ENCODE results near the gene ADAMTSL2.

ADAMTSL2 gene

DNA sequence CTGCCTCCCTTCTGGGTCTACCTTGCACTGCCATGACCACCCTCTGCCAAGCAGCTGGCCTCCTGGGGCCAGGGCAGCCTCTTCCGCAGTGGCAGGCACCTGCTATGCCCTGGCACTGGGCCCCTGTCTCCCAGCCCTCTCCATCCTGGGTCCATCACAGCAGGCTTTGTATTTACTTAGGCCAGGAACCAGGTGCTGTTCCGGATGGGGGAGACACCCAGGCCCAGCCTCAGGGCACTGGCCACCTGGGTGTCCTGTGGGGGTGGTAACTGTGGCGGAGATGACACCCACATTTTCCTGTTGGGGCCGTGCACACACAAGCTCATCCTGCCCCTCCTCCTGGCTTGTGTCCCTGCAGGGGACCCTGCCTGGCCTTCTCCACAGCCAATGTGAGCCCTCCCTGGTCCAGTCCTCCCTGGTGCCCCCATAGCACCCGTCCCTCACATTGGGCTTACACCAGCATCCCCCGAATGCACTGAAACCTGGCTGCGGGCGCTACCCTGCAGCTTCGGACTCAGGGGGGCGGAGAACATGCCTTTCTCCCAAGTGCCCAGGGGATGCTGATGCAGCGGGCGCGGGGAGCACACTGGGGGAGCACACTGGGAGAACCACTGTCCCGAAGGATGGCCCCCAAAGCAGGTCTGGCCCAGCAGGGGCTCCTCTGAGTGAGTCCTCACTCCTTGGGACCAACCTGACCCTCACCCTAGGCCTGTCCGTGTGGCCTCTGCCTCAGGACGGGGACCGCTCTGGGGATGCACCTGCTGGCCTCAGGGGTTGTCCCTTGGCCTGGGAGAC lies 56.8 kb downstream of the ADAMTSL2 start:
- no peak for FAIRE-seq

DNA sequence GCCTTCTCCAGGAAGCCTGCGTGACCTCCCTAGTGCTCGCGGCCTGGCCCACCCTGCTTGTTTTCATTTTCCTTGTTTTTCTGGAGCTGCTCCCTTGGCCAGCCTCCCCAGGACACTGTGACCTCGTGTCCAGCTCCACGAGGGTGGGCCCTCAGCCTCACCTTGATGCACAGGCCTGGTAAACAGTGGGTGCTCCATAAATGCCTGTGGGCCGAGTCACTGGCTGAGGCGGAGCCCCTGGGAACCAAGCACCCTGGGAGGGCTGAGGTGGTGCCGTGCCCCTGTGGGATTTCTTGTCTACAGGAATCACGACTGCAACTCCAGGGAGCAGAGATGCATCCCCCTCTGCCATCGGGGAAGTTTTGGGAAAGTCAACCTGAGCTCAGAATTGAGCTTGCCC lies 57.5 kb downstream of the ADAMTSL2 start:
- FAIRE-seq, result no peak

DNA sequence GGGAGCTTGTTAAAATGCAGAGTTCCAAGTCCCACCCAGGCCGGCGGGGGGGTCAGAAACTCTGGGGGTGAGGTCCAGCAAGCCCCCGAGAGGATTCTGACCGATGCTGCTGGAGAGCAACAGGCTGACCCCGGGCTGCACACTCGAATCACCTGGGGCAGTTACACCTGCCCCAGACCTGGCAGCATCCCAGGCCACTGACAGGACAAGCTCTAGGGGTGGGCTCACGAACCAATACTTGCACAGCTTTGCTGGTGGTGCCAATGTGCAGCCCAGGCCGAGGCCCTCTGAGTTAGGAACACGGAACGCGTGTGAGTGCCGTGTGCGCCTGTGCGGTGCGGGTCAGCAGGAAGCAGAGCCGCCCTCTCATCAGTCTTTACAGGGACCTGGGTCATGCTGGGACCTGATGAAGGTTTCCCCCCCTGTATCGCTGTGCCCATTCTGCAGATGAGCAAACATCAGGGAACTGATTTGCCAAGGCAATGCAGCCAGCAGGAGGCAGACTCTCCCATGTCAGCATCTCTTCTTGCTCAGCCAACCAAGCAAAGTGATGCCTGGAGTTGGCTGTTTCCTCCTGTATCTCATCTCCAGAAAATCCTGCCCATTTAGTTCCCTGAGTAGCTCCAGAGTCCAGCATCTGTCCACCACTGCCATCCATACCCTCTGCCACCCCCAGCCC lies 58.4 kb downstream of the ADAMTSL2 start:
- no peak for FAIRE-seq

DNA sequence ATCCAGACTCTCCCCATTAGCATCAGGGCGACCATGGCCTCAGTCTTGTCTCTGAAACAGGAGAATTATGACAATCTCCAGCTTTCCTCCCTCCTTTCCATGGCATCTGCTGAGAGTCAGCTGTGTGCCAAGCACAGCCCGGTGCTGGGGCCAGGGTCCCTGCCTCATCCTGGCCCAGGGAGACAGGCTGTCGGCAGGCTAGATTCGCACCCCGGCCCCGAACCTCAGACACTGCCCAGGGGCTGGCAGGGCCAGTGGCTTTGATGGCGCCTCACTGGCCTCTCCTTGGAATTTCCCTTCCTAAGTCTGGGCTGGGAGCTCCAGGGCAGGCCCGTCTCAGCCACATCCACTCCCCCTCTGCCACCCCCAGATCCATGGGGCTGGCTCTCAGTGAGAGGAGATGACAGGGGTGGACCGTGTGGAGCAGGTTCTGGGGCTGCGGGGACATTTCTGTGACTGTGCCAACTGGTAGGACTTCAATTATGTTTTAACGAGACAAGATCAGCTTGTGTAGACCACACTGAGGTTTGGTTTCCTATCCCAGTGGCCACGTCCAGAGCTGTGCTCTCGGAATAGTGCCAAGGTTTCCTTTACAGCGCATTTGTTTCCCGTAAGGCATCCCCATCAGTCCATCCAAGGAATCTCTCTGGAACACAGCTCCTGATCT lies 59.2 kb downstream of the ADAMTSL2 start:
- FAIRE-seq, result no peak

DNA sequence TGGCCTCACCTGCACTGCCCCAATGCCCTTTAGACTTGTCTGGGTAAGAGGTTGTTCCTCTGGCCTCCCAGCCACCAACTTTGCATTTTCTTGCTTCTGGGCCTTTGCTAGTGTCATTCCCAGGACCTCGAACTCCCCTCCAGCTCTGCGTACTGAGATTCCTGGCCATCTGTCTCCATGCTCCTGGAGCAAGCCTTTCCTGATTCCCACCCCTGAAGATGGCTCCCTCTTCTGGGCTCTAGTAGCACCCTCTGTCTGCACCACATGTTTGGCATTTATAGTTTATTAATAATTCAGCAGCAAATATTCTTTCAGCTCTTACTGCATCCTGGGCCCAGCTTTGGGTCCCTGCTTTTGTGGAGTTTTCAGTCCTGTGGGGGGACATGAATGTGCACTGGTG lies 59.8 kb downstream of the ADAMTSL2 start:
- FAIRE-seq, result no peak

DNA sequence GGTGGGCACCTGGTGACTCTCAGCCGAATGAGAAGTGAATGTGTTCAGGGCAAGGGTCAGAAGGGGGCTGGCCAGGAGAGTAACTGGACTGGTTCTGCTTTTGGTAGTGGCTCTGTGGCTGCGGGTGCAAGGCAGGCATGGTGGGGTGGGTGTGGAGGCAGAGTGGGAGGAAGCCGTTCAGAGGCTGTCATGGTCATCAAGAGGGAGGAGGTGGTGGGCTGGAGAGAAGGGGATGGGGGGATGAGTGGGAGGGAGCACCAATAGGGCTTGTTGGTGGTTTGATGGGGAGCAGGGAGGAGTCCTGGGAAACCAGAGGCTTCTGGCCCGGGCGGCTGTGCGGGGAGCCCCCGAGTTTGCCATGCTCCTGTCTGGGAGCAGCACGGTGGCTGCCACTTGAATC lies 61.4 kb downstream of the ADAMTSL2 start:
- no peak for FAIRE-seq

DNA sequence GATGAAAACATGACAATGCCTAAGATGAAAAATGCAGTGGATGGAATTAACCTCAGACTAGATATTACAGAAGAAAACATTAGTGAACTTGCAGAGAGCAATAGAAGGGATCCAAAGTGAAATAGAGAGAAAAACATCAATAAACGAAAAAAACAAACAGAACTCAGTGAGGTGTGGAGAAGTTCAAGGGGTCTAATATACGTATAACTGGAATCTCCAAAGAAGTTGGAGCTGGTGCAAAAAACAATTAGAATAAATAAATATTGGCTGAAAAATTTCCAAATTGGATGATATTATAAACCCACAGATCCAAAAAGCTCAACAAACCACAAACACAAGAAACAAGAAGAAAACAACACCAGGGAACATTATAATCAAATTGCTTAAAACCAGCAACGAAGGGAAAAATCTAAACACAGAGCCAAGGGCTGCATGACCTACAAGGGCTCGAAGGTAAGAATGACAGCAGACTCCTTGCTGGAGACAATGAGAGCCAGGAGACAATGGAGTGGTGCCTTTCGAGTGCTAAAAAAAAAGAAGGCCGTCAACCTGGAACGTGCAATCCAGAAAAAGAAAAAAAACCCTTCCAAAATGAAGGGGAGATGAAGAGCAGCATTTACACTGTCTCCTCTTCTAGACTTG lies 62.9 kb downstream of the ADAMTSL2 start:
- no peak for FAIRE-seq

DNA sequence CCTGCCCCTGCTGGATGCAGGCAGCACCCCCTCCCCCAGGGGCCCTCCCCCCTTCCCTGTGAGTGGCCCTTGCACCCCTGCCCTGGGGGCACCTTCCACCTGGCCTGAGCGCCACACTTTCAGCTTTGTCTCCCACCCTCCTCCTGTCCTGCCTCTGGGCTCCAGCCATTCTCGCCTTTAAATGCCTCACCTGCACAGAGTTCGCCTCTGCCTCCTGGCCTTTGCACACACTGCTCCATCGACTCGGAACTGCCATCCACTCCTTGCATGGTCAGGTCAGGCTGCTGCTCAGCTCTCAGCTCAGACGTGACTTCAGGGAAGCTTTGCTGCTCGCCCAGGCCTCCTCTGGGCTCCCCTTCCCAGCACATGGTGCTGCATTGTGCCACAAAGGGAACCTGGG lies 64.5 kb downstream of the ADAMTSL2 start:
- FAIRE-seq, result no peak

DNA sequence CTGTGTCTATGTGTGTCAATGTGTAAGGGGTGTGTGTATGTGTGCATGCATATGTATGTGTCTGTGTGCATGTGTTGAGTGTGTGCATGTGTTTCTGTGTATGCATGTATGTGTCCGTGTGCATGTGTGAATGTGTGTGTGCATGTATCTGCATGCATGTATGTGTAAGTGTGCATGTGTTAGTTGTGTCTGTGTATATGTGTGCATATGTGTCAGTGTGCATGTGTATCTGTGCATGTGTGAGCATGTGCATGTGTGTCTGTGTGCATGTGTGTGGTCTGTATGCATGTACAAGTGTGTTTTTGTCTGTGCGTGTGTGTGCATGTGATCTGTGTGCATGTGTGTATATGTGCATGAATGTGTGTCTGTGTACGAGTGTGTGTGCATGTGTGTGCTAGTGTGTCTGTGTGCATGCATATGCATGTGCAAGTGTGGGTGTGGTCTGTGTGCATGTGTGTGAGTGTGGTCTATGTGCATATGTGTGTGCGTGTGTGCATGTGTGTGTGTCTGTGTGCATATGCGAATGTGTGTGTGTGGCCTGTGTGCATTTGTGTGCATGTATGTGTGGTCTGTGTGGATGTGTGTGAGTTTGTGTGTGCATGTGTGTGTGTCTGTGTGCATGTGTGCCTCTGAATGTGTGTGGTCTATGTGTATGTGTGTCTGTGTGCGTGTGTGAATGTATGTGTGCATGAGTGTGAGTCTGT lies 65.1 kb downstream of the ADAMTSL2 start:
- no peak for FAIRE-seq

DNA sequence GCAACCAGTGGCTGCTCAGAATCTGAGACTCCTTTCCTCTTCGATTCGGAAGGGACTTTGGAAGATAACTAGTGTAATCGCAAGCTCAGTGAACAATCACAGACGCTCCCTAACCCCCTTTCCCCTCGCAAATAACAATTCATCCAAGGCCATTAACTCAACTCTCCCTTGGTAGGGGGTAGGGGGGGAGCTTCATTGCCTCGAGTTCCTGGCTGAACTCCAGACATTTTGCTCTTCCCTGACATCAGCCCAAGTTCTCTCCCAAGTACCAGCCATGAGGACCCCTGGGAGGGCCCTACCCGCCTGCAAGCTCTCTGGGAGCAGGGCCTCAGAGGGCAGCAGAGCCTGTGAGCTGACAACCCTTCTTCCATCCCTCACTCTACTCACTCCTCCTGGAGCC lies 66.2 kb downstream of the ADAMTSL2 start:
- FAIRE-seq, result no peak

DNA sequence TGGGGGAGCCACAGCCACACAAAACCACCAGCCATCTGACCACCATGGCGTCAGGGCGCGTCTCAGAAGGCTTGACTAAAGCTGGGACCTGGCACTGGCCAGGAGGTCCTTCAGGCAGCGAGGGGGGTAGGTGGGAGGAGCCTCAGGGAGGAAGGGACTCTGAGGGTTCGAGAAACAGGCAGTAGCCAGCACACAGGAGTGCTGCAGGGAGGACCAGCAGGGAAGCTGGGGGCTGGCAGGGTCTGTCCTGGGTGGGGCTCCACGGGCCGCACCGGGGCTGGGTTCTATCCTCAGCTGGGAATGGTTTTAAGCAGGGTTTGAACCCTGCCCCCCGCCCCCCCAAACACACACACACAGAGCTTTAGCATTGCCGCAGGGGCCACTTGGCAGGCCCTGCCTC lies 67.2 kb downstream of the ADAMTSL2 start:
- no peak for FAIRE-seq

DNA sequence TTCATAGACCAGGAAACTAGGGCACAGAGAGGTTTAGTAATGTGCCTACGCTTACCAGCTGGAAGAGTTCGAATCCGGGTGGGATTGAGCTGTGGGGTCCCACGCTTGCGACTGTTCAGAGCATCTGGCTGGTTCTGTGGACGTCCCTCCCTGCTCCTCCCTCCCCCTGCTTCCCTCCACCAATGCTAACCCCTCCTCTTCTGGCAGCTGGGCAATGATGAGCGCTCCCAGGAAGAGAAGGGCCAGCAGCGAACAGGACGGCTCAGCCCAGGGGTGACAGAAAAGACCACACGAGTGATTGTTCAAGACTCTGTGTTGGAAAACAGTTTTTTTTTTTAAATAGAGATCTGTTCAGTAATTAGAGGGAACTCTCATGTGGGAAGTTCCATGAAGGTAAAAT lies 67.8 kb downstream of the ADAMTSL2 start:
- FAIRE-seq, result no peak

DNA sequence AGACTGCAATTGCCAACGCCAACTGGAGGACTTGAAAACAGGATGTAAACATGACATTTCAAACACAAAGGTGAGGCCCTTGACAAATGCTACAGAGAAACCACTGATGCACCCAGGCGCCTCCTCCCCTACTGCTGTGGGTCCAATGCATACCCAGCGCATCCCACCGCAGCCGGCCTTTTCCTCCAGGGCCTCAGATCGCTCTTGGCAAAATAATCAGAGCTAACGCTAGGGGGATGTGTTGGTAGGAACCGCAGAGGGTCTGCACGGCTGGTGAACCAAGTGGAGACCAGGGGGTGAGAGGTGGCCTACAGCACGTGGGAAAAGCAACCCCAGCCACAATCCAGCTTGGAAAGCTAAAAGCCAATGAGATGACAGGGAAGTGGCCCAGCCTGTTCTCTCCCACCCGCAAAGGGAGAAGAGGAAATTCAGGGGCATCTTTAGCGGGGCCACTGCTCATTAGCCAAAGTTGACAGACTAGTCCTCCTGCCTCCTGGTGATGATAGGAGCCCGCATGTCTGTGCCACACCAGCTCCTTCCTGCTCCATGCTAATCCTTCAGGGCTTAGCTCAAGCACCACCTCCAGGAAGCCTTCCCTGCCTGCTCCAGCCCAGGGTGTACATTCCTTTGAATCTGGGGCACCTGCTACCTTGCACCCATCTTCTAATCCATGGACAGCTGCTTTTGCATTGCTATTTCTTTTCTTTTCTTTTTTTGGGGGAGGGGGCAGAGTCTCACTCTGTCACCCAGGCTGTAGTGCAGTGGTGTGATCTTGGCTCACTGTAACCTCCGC lies 68.8 kb downstream of the ADAMTSL2 start:
- FAIRE-seq, result no peak

DNA sequence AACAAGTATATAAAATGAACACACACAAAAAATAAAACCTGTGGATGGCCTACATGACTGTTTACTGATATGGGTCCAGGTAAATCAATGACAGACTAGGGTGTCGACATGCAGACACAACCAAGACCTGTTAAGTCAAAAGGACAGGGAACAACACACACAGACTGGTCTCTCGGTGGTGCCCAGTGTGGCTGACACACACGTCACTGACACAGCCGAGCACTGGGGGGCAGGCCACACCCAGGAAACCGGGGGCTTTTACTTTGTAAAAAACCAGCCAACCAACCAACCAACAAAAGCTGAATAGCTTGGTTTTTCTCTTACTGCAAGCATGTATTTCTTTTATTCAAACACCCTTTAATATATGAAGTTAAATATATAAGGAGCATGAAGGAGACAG lies 69.7 kb downstream of the ADAMTSL2 start:
- no peak for FAIRE-seq

DNA sequence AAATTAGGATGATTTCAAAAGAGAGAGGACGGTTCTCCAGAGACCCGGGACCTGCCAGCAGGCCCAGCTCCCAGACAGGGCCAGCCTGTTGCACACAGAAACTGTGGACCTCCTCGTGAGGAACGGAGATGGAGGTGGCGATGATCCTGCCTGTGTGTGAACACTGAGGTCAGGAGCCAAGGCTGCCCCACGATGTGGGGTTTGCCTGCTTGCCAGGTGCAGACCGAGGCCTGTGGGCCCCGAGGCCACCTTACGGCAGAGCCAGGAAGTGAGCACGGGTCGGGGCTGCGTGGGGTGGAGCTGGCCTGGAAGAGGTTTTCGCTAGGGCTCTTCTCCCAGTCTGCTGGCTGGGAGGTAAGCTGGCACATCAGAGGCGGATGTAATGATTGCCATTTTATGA lies 70.4 kb downstream of the ADAMTSL2 start:
- no peak for FAIRE-seq

DNA sequence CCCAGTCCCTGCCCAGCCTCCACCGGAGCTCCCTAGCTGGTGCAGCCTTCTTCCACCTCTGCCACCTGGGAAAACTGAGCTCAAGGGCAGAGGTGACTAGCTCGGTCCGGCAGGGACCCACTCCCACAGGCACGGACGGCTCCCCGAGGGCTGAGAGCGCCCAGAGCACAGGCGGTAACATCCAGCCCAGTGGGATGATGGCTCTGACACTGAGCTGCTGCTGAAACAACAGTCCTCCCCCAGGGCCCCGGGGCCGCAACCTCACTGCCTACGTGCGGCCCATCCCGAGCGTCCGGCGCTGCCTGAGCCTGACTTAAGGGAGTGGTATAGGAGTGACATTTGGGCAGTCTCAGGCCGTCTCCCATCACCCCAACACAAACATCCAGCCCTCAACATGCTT lies 70.9 kb downstream of the ADAMTSL2 start:
- no peak for FAIRE-seq

DNA sequence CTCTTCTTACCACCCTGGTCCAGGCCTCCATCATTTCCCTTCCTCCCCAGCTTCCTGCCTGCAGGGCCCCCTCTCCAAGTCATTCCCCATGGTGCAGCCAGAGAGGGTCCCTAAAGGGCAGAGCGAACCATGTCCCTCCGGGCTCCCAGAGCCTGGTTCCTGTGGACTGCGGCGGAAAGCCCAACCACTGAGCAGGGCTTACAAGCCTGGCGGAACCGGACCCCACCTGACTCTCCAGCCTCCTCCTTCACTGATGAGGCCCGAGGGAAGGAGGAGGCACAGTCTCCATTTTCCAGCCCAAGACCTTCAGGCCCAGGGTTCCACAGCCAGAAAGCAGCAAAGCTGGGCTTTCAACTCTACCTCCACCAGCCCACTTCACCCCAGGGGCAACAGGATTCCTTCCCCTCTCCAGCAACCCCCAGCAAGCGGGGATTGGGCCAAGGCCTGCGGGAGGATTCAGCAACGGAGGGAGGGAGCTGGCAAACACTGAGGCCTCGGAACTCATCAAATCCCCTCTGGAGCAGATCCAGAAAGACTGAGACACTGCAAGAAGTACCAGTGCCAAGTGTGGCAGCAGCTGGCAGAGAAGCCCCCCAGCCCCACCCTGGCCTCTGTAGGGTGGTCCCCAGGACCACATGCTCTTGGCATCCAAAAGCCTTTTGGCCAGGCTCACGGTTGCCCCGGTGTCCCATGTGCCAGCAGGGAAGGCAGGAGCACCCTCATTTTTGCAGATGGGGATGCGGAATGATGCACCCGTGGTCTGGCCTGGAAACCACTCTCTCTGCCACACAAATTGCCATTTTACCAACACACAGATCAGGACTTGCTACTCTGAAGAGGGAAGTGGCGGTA lies 71.6 kb downstream of the ADAMTSL2 start:
- FAIRE-seq, result no peak

DNA sequence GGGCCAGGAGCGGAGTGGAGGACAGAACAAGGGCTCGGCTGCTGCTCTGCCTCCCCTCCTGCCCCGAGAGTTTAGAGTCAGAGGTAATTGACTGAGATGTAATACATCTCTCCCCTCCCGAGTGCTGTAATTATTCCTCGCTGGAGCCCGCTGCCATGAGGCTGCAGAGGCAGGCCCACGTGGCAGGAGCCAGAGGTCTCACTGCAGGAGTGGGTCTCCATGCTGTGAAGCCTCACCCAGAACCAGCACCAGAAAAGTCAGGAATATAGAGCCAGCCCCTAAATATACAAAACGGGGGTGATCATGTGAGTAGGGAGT lies 72.2 kb downstream of the ADAMTSL2 start:
- FAIRE-seq, result no peak

DNA sequence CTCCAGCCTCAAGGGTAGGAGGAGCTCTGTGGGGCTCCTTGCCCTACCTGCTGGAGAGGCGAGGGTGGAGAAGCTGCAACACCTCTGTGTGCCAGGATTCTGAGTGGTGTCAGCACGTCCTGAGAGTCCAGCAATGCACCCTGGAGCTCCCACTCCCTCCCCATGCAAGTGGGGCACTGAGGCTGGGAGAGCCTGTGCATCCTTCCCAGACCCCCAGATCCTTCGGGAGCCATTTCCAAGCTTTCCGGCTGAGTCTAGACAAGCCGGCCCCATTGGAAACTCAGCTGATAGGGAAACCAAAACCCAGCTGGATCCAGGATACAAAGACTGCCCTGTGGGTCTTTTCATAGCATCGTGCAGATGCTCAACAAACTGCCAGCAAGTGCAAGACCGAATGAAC lies 72.9 kb downstream of the ADAMTSL2 start:
- FAIRE-seq, result no peak

DNA sequence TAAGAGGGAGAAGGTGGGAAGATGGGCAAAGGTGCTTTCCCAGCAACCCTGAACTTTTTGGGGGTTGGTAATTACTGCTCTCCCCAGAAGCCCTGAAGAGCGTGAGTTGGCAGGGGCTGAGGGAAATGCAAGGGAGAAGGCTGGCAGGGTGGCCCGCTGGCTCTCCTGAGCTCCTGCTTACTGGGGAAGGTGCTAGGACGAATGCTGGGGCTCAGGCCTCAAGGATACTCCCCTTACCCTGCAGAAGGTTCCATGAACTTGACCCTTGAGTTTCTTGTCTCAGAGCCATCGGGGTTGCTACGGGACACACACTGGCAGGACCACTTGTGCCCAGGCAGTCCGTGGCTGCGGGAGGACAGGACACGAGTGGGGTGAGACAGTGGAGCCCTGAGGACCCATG lies 73.5 kb downstream of the ADAMTSL2 start:
- no peak for FAIRE-seq

DNA sequence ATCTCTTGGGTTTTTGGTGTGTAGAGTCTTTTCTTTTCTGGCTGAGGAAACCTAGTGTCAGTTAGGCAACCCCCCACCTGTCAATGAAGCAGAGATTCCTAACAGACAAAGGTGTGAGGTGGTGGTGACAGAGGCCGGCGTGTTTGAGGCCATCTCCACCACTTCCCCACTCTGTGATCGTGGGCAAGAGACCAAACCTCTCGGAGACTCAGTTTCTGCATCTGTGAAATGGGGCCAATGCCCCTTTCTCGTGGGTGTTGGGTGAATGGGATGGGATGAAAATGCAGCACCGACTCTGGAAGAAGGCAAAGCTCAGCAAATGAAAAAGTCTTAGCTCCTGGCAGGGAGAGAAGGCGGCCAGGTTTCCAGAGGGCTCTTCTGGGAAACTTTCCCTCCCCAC lies 73.9 kb downstream of the ADAMTSL2 start:
- no peak for FAIRE-seq

Measured in endometrium (tissue), 2 donors.